Subcutaneous abdominal adipose tissue (tissue), 5 donors: ENCODE measurements around the gene CDH22.

Experiments
- H3K27ac ChIP-seq: one replicate; pipeline ENCODE4 v1.7.0; 2013; ENCODE audit warnings: low read depth, mild to moderate bottlenecking, inconsistent platforms, low read length, moderate library complexity
- H3K27me3 ChIP-seq, 5 donors: one replicate each; pipeline ENCODE4 v1.7.0; 2013; ENCODE audit warnings: low read length in 5 of 5, inconsistent platforms in 1 of 5; ENCODE audit not compliant: control insufficient read depth in 5 of 5, insufficient read depth in 4 of 5
- H3K36me3 ChIP-seq, 5 donors: one replicate each; pipeline ENCODE4 v1.7.0; 2013; ENCODE audit warnings: low read length in 5 of 5; ENCODE audit not compliant: control insufficient read depth in 5 of 5, insufficient read depth in 5 of 5
- H3K4me1 ChIP-seq, 5 donors: one replicate each; pipeline ENCODE4 v1.7.0; 2013; ENCODE audit warnings: low read length in 5 of 5, mild to moderate bottlenecking in 3 of 5, moderate library complexity in 1 of 5; ENCODE audit not compliant: control insufficient read depth in 5 of 5, insufficient read depth in 5 of 5
- H3K4me3 ChIP-seq, 5 donors: one replicate each; pipeline ENCODE4 v1.7.0; 2013; ENCODE audit warnings: low read length in 5 of 5, low read depth in 1 of 5
- H3K9ac ChIP-seq, 5 donors: one replicate each; pipeline ENCODE4 v1.7.0; 2013; ENCODE audit warnings: low read length in 5 of 5, mild to moderate bottlenecking in 4 of 5, moderate library complexity in 3 of 5
- H3K9me3 ChIP-seq, 5 donors: one replicate each; pipeline ENCODE4 v1.7.0; 2013; ENCODE audit warnings: low read length in 5 of 5; ENCODE audit not compliant: control insufficient read depth in 5 of 5
- donor health status: healthy.
- donor health status: healthy.
- donor health status: healthy.
- donor health status: healthy.
- donor health status: healthy.

The CDH22 gene

DNA sequence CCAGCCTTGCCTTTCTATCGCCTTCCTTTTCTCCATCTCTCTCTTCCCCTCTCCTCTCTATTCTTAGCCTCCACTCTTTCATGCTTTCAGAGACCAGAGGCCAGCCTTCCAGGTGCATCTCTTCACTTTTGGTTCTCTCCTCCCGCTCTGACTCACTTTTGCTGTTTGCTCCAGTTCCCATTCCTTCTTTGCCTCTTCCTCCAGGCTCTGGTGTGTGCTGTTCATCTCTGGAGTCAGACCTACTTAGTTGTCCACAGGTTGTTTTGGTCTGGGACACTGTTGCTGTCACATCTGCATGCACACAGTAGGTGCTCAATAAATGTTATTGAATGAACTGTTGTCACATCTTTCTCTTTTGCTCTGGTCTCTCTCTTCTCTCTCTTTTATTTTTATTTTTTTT lies 1.6 kb upstream of the CDH22 start:
- Histone ChIP-seq H3K4me1 (peaks cover 0 to 28% (median 21%) of the 10 kb centered on the region in 5 donors), H3K9me3 (no peaks in the 10 kb centered on the region), H3K36me3 (no peaks in the 10 kb centered on the region), H3K9ac (no peak overlapping the region), H3K27me3 (peaks cover 70 to 85% (median 84%) of the 10 kb centered on the region in 5 donors), H3K4me3 (no peak overlapping the region), H3K27ac (no peak overlapping the region)

DNA sequence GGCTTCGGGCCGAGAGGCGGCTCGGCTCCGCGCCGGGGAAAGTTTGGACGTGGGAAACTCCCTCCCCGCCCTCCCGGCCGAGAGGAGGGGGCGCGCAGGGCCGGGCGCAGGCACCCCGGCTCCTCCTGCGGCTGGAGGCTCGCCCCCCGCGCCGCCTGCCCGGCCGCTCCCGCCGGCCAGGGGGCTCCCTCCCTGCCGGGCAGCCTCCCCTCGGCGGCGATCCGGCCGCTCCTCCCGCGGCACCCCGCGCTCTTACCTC lies 370 bp downstream of the CDH22 start:
- Histone ChIP-seq H3K36me3 (no peaks in the 10 kb centered on the region), H3K9ac (no peak overlapping the region), H3K4me1 (peaks cover 0 to 28% (median 21%) of the 10 kb centered on the region in 5 donors), H3K4me3 (peak overlapping the region in 3 of 5 donors; percentile 36 to 62 (median 42)), H3K27ac (no peak overlapping the region), H3K9me3 (no peaks in the 10 kb centered on the region), H3K27me3 (peaks cover 50 to 79% (median 74%) of the 10 kb centered on the region in 5 donors)

DNA sequence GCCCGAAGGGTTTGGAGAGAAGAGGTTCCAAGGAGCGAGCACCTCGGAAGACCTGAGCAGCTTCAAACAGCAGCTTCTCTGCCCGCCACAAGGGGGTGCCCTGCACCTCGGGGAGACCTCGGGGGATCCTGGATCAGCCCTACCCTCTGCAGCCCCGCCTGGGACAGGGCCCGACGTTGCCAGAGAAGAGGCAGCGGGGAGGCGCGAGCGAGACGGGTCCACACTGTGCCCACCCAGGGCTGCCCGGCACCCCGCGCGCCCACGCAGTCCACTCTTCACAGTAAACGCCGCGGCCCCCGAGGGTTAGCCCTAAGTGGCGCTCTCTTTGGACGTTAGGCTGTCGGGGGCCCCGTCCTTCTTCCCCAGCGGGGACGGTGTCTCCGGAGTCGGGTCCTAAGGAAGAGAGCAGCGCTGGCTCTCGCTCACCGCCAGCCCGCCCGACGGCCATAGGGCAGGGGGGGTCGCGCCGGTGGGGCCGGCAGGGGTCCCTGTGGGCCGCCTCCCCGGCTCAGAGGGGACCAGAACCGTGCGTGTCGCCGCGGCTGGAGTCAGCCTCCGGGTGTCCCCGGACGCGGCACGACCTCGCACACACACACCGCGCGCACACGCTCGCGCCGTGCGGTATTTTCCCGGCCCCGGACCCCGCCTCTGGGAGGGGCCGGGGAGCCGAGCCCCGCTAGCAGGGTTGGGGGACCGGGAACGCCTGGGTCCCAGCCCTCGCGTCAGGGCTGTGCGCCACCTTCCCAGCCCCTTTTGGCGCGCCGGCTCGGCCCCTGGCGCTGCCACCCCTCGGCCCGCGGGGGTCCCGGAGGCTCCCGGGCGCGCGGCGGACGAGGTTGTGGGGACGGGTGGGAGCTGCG lies 929 bp downstream of the CDH22 start:
- Histone ChIP-seq H3K36me3 (no peaks in the 10 kb centered on the region), H3K4me1 (peaks cover 0 to 22% (median 16%) of the 10 kb centered on the region in 5 donors), H3K4me3 (peak overlapping the region in 4 of 5 donors; percentile 17 to 62 (median 39)), H3K27me3 (peaks cover 48 to 74% (median 73%) of the 10 kb centered on the region in 5 donors), H3K27ac (no peak overlapping the region), H3K9me3 (no peaks in the 10 kb centered on the region), H3K9ac (no peak overlapping the region)

DNA sequence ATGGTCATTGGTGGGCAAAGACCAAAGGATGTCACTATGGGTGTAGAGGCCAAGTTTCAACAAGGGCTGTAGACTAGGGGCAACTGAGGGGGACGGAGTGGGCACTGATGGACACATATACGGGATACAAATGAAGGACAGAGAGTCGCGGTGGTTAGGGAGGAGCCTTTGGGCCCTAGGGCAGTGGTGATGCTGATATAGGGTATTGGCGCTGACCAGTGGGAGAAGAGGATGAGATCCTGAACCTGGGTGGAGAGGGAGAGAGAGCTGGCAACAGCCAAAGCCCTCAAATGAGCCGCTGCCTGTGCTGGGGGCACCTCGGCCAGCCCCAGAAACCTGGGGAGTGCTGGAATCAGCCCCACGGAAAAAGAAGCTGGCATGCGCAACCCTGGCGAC lies 1.6 kb downstream of the CDH22 start:
- H3K4me3 ChIP-seq = no peak overlapping the region
- no peak overlapping the region for H3K27ac ChIP-seq
- no peaks in the 10 kb centered on the region for H3K9me3 ChIP-seq
- H3K9ac ChIP-seq = no peak overlapping the region
- H3K4me1 ChIP-seq = peaks cover 0 to 19% (median 12%) of the 10 kb centered on the region in 5 donors
- no peaks in the 10 kb centered on the region for H3K36me3 ChIP-seq
- H3K27me3 ChIP-seq = peaks cover 43 to 73% (median 67%) of the 10 kb centered on the region in 5 donors

DNA sequence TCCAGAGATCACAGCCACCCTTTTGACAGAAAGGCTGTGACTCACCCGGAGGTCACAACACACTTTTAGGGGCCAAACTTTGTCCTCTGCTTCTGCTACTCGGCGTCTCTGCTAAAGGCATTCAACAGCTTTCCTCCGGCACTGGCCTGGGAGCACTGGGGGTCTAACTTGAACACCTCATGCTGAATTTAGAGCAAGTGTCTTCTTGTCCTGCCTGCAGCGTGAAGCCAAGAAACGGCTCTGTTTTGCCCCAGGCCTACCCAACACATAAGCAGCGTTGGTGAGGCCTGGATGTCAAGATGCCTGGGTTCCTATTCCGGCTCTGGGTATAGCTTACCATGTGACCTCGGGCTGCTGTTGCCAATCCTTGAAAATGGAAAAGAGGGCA lies 2.3 kb downstream of the CDH22 start:
- H3K9me3 ChIP-seq = no peaks in the 10 kb centered on the region
- no peak overlapping the region for H3K4me3 ChIP-seq
- H3K27me3 ChIP-seq = peaks cover 36 to 67% (median 60%) of the 10 kb centered on the region in 5 donors
- H3K9ac ChIP-seq = no peak overlapping the region
- H3K27ac ChIP-seq = no peak overlapping the region
- no peaks in the 10 kb centered on the region for H3K36me3 ChIP-seq
- peaks cover 0 to 18% (median 12%) of the 10 kb centered on the region in 5 donors for H3K4me1 ChIP-seq

DNA sequence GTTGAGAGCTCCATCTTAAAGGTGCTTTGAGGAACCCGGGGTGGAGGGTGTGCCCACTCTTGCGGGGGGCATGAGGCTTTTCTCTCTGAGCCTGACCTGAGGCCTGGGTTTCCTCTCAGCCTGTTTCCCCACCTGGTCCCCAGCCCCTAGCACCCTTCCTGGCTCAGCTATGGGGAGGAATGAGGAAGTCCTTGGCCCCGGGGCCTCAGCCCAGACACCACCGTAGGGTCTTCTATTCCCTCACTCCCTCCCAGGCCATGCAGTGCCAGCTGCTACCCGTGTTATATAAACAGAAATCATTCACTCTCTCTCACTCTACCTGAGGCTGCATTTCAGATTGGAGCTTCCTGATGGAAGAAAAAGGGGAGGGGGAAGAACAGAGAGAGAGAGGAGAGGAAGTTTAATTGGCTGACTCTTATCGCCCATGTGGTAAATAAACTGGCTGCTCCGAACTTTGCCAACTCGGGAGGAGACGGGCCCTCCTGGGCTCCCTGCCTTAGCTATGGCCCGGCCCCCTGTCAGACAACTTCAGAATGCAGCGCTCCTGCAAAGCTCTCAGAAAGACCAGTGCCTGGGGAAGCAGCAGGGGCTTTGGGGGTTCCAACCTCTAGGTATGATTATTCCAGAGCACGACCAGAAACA lies 2.8 kb downstream of the CDH22 start:
- no peak overlapping the region for H3K4me3 ChIP-seq

DNA sequence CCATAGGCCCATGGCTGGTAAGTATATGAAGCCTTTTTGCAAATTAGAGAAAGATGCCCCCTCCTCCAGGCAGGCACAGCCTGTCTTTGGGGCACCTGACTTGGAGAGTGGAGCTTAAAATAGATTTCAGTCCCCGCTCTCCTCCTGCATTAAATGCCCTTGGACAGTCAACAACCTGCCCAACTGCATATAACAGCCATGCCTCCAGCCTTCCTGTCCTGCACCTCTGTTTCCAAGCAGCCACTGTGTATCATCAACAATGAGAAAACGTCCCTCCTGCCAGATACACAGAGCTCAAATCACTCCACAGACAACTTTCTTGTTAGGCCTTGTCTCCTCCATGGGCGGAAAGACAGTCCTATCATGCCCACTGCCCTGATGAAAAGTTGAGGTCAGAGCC lies 3.4 kb downstream of the CDH22 start:
- no peaks in the 10 kb centered on the region for H3K36me3 ChIP-seq
- no peak overlapping the region for H3K27ac ChIP-seq
- H3K9ac ChIP-seq = no peak overlapping the region
- H3K9me3 ChIP-seq = no peaks in the 10 kb centered on the region
- no peak overlapping the region for H3K4me3 ChIP-seq
- H3K4me1 ChIP-seq = peaks cover 0 to 18% (median 12%) of the 10 kb centered on the region in 5 donors
- H3K27me3 ChIP-seq = peaks cover 29 to 57% (median 50%) of the 10 kb centered on the region in 5 donors

More for the DNA sequence above, 2.8 kb downstream of the CDH22 start:
- Histone ChIP-seq H3K4me1 (peaks cover 0 to 18% (median 12%) of the 10 kb centered on the region in 5 donors), H3K9ac (no peak overlapping the region), H3K36me3 (no peaks in the 10 kb centered on the region), H3K27ac (no peak overlapping the region), H3K27me3 (peaks cover 31 to 63% (median 56%) of the 10 kb centered on the region in 5 donors), H3K9me3 (no peaks in the 10 kb centered on the region)

DNA sequence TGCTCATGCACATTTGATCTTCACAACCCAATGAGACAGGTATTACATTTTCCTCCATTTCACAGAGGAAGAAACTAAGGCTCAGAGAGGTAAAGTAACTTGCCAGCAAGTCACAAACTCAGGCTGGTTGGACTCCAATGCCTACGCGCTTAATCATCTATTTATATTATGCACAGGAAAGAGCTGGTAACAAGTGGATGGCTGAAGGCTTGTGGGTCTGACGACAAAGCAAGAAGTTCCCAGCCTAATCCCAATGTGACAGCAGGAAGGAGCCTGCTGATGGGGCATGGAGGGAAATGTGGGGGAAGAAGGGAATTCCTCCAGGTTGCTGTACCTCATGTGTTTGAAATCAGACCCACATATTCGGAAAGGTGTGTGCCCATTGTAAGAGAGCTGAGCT lies 3.9 kb downstream of the CDH22 start:
- peaks cover 0 to 18% (median 12%) of the 10 kb centered on the region in 5 donors for H3K4me1 ChIP-seq
- no peak overlapping the region for H3K4me3 ChIP-seq
- peaks cover 26 to 52% (median 48%) of the 10 kb centered on the region in 5 donors for H3K27me3 ChIP-seq
- no peak overlapping the region for H3K9ac ChIP-seq
- H3K27ac ChIP-seq = no peak overlapping the region
- no peaks in the 10 kb centered on the region for H3K9me3 ChIP-seq
- no peaks in the 10 kb centered on the region for H3K36me3 ChIP-seq

DNA sequence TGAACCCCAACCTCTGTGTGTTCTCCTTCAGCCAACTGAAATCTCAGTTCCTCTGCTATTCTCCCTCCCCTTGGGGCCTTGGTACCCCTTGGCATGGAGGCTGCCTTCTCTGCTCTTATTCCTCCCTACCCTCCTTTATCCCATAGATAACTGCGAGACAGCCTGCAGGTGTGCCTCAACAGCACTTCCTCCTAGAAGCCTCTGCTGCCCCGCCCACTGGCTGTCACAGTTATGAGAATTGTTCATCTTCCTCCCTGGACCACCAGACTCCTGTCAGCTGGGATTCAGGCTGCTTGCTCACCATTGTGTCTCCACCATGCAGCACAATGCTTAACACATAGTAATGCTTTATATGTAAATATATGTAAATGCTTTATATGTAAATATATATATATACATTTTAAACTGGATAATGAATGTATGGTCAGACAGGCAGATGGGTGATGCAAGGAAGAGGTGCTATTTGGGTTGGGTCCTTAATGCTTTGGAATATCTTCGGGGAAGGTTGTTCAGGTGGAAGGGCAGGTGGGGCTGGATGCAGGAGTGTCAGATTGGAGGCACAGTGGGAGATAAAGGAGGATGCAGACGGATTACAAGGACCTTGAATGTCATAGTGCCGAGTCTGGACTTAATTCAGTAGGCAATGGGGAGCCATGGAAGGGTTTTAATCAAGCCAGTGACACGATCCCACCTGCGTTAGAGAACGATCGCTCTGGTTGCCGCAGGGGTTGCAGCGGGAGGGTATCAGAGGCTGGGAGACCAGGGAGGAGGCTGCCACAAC lies 4.9 kb downstream of the CDH22 start:
- Histone ChIP-seq H3K4me3 (no peak overlapping the region), H3K27ac (no peak overlapping the region), H3K4me1 (peaks cover 0 to 14% (median 10%) of the 10 kb centered on the region in 5 donors), H3K27me3 (peaks cover 18 to 51% (median 43%) of the 10 kb centered on the region in 5 donors), H3K36me3 (no peaks in the 10 kb centered on the region), H3K9me3 (no peaks in the 10 kb centered on the region), H3K9ac (no peak overlapping the region)
